Adrenal gland (tissue), 12 donors: Measurements from ENCODE around the gene HRC. TPM values are rescaled to one million over a fixed set of nuclear protein-coding genes. Genes with fewer than 3 reads are reported as not detected.

Source experiments
- DNase-seq, 7 donors: peaks; one replicate each; pipeline ENCODE4 v3.0.0-alpha.2; 2019 to 2020
- H3K27ac ChIP-seq, 5 donors: fragments of 200-600 bp; sonication (generic) in 4 of 5; 1 replicate in 3 of 5; 2 replicates in 2 of 5; pipeline versions ENCODE4 v1.5.1 to v1.8.0; 2016 to 2020; ENCODE audit warnings: mild to moderate bottlenecking in 1 of 5
- H3K27me3 ChIP-seq: fragments of 200-600 bp; 2 replicates; pipeline ENCODE4 v1.8.0; 2021
- H3K36me3 ChIP-seq, 2 donors: fragments of 200-600 bp; replicated peaks in 1 of 2; 1 replicate in 1 of 2; 2 replicates in 1 of 2; pipeline versions ENCODE4 v1.5.1 to v1.8.0; 2018 to 2022
- H3K4me1 ChIP-seq, 2 donors: fragments of 200-600 bp; replicated peaks in 1 of 2; 1 replicate in 1 of 2; 2 replicates in 1 of 2; pipeline versions ENCODE4 v1.5.1 to v1.8.0; 2018 to 2021
- H3K4me3 ChIP-seq, 4 donors: fragments of 200-600 bp; sonication (generic) in 3 of 4; one replicate each; pipeline ENCODE4 v1.5.1; 2016 to 2018
- H3K9me3 ChIP-seq, 3 donors: fragments of 200-600 bp; sonication (generic) in 1 of 3; replicated peaks in 1 of 3; 1 replicate in 2 of 3; 2 replicates in 1 of 3; pipeline versions ENCODE4 v1.5.1 to v1.8.0; 2016 to 2021
- POLR2A ChIP-seq, 2 donors: fragments of 450-650 bp; IDR thresholded peaks; one replicate each; pipeline ENCODE4 v1.6.1; 2017; ENCODE audit warnings: antibody characterized with exemption in 2 of 2, mild to moderate bottlenecking in 2 of 2, moderate library complexity in 1 of 2
- WGBS, 4 donors: extraction: QIAGEN DNeasy Blood & Tissue Kit in 2 of 4; methylation state at CpG; one replicate each; pipeline versions ENCODE4 v1.1.5 to v1.1.7; 2013 to 2017; 5-methylcytosine and 5-hydroxymethylcytosine counted together
- intact Hi-C, 2 donors: fragments of 100-400 bp; cut with DNase I; formaldehyde crosslinking; loops; one replicate each; pipeline versions ENCODE4 v1.14.1 to v1.15.0; 2022 to 2023
- polyA plus RNA-seq, 3 donors: library from polyadenylated mRNA; stranded (reverse); fragments of 200-250 nt in 2 of 3; fragments of 350-450 nt in 1 of 3; fragmentation: Illumina TruSeq in 1 of 3; extraction: RNeasy Lipid Tissue Mini Kit (QIAGEN cat#74804) in 1 of 3; gene quantifications; one replicate each; pipeline ENCODE4 v1.2.3, GENCODE V29; 2013 to 2014
- total RNA-seq, 9 donors: library from RNA; depleted of rRNA in 4 of 9; stranded (reverse); fragments of >200 nt in 4 of 9; fragments of 120-200 nt in 1 of 9; fragmentation: NEBNext Ultra II Directional in 1 of 9; extraction: Animal tissue kit (Norgen Biotek cat#: 25700) in 1 of 9; gene quantifications; one replicate each; pipeline versions ENCODE4 v1.1.0 to v1.2.4, GENCODE V29; 2013 to 2023
- TF ChIP-seq, protein P1 (sequence below), 6 experiments: fragments of 450-650 bp in 4 of 6; fragments of 200-600 bp in 2 of 6; sonication (generic) in 1 of 6; IDR thresholded peaks; 1 replicate in 5 of 6; 2 replicates in 1 of 6; pipeline versions ENCODE4 v1.5.1 to v1.8.0; 2016 to 2021; ENCODE audit warnings: antibody characterized with exemption in 6 of 6, mild to moderate bottlenecking in 2 of 6, moderate library complexity in 1 of 6
- donor health status: healthy with polysubstance abuse.
- donor health status: Bipolar disorder and iron deficiency.
- donor health status: DM: yes; HTN: yes; CAD: no.
- donor health status: DM: no; HTN: no; CAD: no.
- donor health status: DM: no; HTN: no; CAD: no.
- donor health status: DM: yes; HTN: yes; CAD: no.

Gene HRC
- total and polyA plus RNA-seq, 12 donors: 0.77 to 28.4 (median 2.5) TPM

DNA sequence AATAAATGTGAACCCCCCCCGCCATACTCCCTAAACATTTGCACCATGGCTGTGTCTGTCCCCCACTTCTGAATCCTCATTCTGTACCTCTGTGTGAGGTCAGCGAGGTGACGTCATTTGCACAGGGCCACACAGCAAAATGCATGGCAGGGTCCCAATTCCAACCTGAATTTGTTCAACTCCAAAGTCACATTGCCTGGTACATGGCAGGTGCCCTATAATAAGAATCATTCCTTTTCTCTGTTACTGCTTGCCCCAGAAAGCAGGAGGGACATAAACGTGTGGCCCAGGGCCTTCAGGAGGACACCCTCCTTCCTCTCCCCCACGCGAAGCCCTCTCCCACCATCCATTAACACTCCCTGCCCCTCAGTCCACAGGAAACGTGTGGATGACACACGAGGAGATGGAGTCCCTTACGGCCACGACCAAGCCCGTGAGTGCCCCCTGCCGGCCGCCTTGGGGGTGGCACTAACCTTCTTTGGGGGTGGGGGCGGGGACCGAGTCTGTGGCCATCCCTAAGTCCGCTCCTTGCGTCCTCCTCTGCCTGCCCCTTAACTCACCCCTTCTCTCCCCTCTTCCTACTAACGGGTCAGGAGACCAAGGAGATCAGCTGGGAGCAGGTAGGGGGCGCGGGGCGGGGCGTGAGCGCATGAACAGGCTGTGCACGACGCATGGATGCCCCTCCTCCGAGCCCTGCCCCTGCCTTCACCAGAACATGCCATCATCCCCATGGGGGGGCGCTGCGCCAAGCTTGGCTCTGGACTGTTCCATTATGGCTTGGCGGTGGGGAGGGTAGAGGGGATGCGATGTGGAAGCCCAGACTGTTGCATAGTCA, 9.4 kb downstream of the HRC start:
- 7 to 10% (median 8%) methylated on average over 20 to 30 of the region's 30 CpGs for WGBS, 4 donors
- intact Hi-C loops: loop anchor here (2.0 to 5.0 kb wide), 2 partner anchors 43 to 49 kb away; no protein-coding TSS in a partner anchor
- no peak for TF ChIP-seq POLR2A (IDR thresholded peaks at IDR 0.05)
- TF ChIP-seq, protein P1, sequence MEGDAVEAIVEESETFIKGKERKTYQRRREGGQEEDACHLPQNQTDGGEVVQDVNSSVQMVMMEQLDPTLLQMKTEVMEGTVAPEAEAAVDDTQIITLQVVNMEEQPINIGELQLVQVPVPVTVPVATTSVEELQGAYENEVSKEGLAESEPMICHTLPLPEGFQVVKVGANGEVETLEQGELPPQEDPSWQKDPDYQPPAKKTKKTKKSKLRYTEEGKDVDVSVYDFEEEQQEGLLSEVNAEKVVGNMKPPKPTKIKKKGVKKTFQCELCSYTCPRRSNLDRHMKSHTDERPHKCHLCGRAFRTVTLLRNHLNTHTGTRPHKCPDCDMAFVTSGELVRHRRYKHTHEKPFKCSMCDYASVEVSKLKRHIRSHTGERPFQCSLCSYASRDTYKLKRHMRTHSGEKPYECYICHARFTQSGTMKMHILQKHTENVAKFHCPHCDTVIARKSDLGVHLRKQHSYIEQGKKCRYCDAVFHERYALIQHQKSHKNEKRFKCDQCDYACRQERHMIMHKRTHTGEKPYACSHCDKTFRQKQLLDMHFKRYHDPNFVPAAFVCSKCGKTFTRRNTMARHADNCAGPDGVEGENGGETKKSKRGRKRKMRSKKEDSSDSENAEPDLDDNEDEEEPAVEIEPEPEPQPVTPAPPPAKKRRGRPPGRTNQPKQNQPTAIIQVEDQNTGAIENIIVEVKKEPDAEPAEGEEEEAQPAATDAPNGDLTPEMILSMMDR (IDR thresholded peaks at IDR 0.05): peak; percentile 71 to 91 (median 84)
- DNase-seq: peak; percentile 74 to 92 (median 83)
- no peaks in the 10 kb centered on the region for H3K27me3 ChIP-seq
- H3K27ac ChIP-seq: peak overlapping the region in 1 of 5 donors; percentile 29
- no peaks in the 10 kb centered on the region for H3K9me3 ChIP-seq
- H3K4me1 ChIP-seq: peaks cover 9 to 23% of the 10 kb centered on the region in 2 donors
- no peaks in the 10 kb centered on the region for H3K36me3 ChIP-seq
- H3K4me3 ChIP-seq: peak overlapping the region in 1 of 4 donors; percentile 40

DNA sequence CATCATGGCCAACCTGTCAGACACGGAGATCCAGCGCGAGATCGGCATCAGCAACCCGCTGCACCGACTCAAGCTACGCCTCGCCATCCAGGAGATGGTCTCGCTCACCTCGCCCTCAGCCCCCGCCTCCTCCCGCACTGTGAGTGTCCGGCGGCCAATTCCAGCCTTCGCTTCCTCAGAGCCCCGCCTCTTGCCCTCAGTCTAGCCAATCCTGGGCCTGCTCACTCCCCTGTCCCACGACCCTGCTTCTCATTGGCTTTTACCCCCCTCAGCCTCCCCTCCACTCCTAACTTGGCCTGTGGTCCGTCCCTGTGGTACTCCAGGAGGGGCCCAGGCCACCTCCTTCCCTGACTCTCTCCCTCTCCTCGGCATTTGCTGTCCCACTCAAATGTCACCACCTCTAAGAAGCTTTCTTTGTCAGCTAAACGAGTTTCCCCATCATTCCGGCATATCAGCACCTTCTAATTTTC, 12.3 kb downstream of the HRC start:
- Histone ChIP-seq H3K27me3 (no peaks in the 10 kb centered on the region), H3K4me3 (peak overlapping the region in 1 of 4 donors; percentile 52), H3K4me1 (peaks cover 0 to 17% of the 10 kb centered on the region in 2 donors), H3K9me3 (no peaks in the 10 kb centered on the region), H3K36me3 (no peaks in the 10 kb centered on the region), H3K27ac (no peak overlapping the region)
- peak in 1 of 2 donors; percentile 8 for TF ChIP-seq POLR2A (IDR thresholded peaks at IDR 0.05)
- TF ChIP-seq, protein P1 (IDR thresholded peaks at IDR 0.05): no peak
- intact Hi-C loops: no loop called here
- WGBS, 4 donors: 3 to 6% (median 4%) methylated on average over 12 to 21 of the region's 21 CpGs
- DNase-seq: peak; percentile 88 to 96 (median 92)

DNA sequence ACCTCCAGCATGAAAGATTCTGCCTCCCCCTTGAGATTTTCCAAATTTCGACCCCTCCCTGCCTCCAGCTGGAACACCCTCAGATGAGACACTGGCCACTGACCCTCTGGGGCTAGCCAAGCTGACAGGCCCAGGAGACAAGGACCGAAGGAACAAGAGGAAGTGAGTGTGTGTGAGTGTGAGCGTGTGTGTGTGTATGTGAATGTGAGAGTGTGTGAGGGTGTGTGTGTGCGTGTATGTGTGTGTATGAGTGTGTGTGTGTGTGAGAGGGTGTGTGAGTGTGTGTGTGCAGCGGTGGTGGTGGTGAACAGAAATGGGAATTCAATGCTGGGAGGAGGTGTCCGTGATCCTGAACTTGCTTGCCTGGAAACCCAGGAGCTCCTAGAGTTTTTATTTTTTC, 13.8 kb downstream of the HRC start:
- TF ChIP-seq, protein P1 (IDR thresholded peaks at IDR 0.05): no peak
- TF ChIP-seq POLR2A (IDR thresholded peaks at IDR 0.05): no peak
- Histone ChIP-seq H3K27ac (no peak overlapping the region), H3K4me3 (no peak overlapping the region), H3K9me3 (no peaks in the 10 kb centered on the region), H3K4me1 (peaks cover 0 to 17% of the 10 kb centered on the region in 2 donors), H3K27me3 (no peaks in the 10 kb centered on the region), H3K36me3 (no peaks in the 10 kb centered on the region)
- WGBS, 4 donors: 77 to 87% (median 86%) methylated on average over 6 of the region's 6 CpGs
- no peak for DNase-seq
- intact Hi-C loops: no loop called here

DNA sequence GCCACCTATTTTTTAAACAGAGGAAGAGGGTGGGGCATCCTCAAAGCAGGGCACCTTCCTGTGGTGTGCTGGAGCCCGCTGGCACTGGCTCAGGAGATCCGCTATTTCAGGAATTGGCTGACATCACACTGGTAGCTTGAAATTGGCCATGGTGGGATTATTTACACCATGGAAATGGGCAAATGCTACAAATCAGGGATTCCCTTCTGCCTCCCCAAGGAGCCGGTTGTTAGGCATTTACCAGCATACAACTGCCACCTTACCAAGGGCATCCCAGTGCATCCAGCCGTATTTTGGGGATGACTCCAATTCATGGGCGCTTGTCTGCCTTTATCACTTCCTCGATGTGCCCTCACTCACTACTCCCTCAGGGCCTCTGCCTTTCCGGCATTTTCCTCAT, 14.2 kb downstream of the HRC start:
- no peak for TF ChIP-seq POLR2A (IDR thresholded peaks at IDR 0.05)
- TF ChIP-seq, protein P1 (IDR thresholded peaks at IDR 0.05): no peak
- DNase-seq: no peak
- H3K27ac ChIP-seq: no peak overlapping the region
- intact Hi-C loops: no loop called here
- WGBS, 4 donors: 75 to 95% (median 88%) methylated on average over 7 of the region's 7 CpGs
- H3K27me3 ChIP-seq: no peaks in the 10 kb centered on the region
- H3K36me3 ChIP-seq: no peaks in the 10 kb centered on the region
- H3K9me3 ChIP-seq: no peaks in the 10 kb centered on the region
- H3K4me1 ChIP-seq: peaks cover 0 to 13% of the 10 kb centered on the region in 2 donors
- no peak overlapping the region for H3K4me3 ChIP-seq
